Glutamatergic neuron (in vitro differentiated cells): ENCODE results near the gene HDGFL1. TPM values are rescaled to one million over a fixed set of nuclear protein-coding genes. Genes with fewer than 3 reads are reported as not detected.

Experiments
- DNase-seq: peaks from one replicate; pipeline ENCODE4 v3.0.0; 2022
- H3K27ac Mint-ChIP-seq: one replicate; pipeline ENCODE4 v1.8.0; 2020; ENCODE audit warnings: mild to moderate bottlenecking, mixed read lengths, inconsistent platforms; ENCODE audit not compliant: unreplicated experiment
- H3K27me3 Mint-ChIP-seq: one replicate; pipeline ENCODE4 v1.8.0; 2020; ENCODE audit warnings: mild to moderate bottlenecking, moderate library complexity, mixed read lengths, inconsistent platforms; ENCODE audit not compliant: unreplicated experiment
- H3K36me3 Mint-ChIP-seq: one replicate; pipeline ENCODE4 v1.8.0; 2020; ENCODE audit warnings: mild to moderate bottlenecking, mixed read lengths, inconsistent platforms; ENCODE audit not compliant: unreplicated experiment
- H3K4me1 Mint-ChIP-seq: one replicate; pipeline ENCODE4 v1.8.0; 2020; ENCODE audit warnings: mild to moderate bottlenecking, low read depth, mixed read lengths, inconsistent platforms; ENCODE audit not compliant: unreplicated experiment
- H3K4me3 Mint-ChIP-seq: one replicate; pipeline ENCODE4 v1.8.0; 2020; ENCODE audit warnings: mild to moderate bottlenecking, mixed read lengths, inconsistent platforms; ENCODE audit not compliant: unreplicated experiment
- H3K9me3 Mint-ChIP-seq: one replicate; pipeline ENCODE4 v1.8.0; 2020; ENCODE audit warnings: mild to moderate bottlenecking, moderate library complexity, mixed read lengths, inconsistent platforms; ENCODE audit not compliant: unreplicated experiment
- CTCF ChIP-seq: fragments of 200-600 bp; sonication (generic); IDR thresholded peaks from one replicate; pipeline ENCODE4 v1.5.0; 2021; ENCODE audit not compliant: partially characterized antibody, unreplicated experiment
- long read RNA-seq: library from polyadenylated mRNA; unstranded; transcript quantifications from one replicate; pipeline ENCODE4 v2.0.0, GENCODE V29; 2020; ENCODE audit not compliant: unreplicated experiment
- total RNA-seq: library from RNA; stranded (reverse); fragmentation: NEBNext Ultra II Directional; extraction: Animal tissue kit (Norgen Biotek cat#: 25700); gene quantifications from one replicate; pipeline ENCODE4 v1.2.1, GENCODE V29; 2021; ENCODE audit not compliant: unreplicated experiment

The HDGFL1 gene
- total RNA-seq: not detected
- long read RNA-seq: 0 reads

- no peak for DNase-seq
- Mint-ChIP-seq H3K9me3 (no peaks in the 10 kb centered on the region), H3K4me1 (no peaks in the 10 kb centered on the region), H3K27ac (no peak within 1 kb of the TSS), H3K36me3 (no peaks in the 10 kb centered on the region), H3K4me3 (no peak within 1 kb of the TSS), H3K27me3 (peaks cover 2% of the 10 kb centered on the region)
- TF ChIP-seq CTCF: no peak
These were observed at the start of gene HDGFL1 for GRCh38 chr6:22569281-22570184. HDGFL1 (plus strand) TSS chr6:22569566; CDS start chr6:22569576, 10 bp downstream.

DNA sequence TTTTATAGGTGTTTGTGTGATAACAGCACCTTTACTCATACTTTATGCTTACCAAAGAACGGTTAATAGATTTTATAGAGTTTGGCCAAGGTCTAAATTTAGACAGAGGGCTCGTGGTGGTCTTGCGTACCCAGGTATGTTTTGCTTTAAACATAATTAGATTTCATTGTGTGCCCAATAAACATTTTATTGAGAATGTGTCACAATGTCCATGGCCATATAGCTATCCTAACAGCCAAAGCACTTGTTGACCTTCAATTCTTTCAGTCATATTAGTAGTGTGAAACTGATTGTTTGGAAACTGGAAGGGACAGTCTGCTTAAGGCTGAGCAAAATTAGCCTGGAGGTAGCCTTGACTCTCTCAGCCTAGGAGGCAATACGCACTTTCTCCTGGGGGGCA, 48.3 kb upstream of the HDGFL1 start:
- Mint-ChIP-seq H3K4me1 (no peaks in the 10 kb centered on the region), H3K9me3 (no peaks in the 10 kb centered on the region), H3K27me3 (no peaks in the 10 kb centered on the region), H3K36me3 (no peaks in the 10 kb centered on the region), H3K4me3 (no peak overlapping the region), H3K27ac (no peak overlapping the region)
- DNase-seq: no peak
- TF ChIP-seq CTCF: no peak

DNA sequence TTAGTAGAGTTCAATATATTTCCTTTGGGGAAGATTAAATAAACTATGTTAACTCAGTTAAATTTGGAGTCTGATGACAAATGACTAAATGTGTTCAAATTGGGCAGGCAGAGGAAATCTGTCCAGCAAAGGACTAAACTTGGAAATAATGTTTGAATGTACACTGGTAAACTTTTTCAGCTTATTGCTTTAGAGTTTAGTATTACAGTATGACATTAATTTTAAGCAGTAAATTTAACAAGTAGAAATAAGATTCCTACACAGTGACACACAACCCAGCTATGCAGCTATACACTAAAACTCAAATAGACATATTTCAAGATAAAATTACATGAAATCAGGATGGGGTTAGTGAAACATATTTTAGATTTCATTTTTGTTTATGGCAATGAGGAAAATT, 42.6 kb upstream of the HDGFL1 start:
- no peak overlapping the region for H3K27ac Mint-ChIP-seq
- H3K27me3 Mint-ChIP-seq: no peaks in the 10 kb centered on the region

DNA sequence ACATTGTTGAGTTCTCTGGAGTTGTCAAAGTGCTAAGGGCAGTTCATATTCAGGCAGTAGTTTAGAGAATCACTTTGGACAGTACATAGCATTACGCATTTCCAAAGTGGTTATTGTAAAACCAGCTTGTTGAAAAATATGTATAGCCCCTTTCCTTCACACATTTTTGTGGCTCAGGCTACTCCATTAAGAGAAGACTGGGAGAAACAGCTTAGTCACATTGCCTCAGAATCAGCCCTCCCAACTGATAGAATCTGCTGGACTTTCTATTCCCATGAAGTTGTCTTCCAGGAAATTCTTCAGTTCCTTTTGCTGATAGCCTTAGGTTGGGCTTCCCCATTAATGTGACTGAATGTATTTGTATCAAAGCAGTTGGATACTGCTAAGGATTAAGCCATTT, 39.5 kb upstream of the HDGFL1 start:
- TF ChIP-seq CTCF: no peak
- H3K4me1 Mint-ChIP-seq: no peaks in the 10 kb centered on the region
- no peak for DNase-seq
- no peak overlapping the region for H3K27ac Mint-ChIP-seq
- H3K36me3 Mint-ChIP-seq: no peaks in the 10 kb centered on the region
- H3K27me3 Mint-ChIP-seq: no peaks in the 10 kb centered on the region
- H3K4me3 Mint-ChIP-seq: no peak overlapping the region
- H3K9me3 Mint-ChIP-seq: no peaks in the 10 kb centered on the region

More for the DNA sequence above, 42.6 kb upstream of the HDGFL1 start:
- no peak for TF ChIP-seq CTCF
- Mint-ChIP-seq H3K9me3 (no peaks in the 10 kb centered on the region), H3K4me3 (no peak overlapping the region), H3K4me1 (no peaks in the 10 kb centered on the region), H3K36me3 (no peaks in the 10 kb centered on the region)
- DNase-seq: no peak

- no peak for TF ChIP-seq CTCF
- Mint-ChIP-seq H3K9me3 (no peaks in the 10 kb centered on the region), H3K27me3 (no peaks in the 10 kb centered on the region), H3K36me3 (no peaks in the 10 kb centered on the region), H3K27ac (no peak overlapping the region), H3K4me1 (no peaks in the 10 kb centered on the region), H3K4me3 (no peak overlapping the region)
- DNase-seq: no peak
These were observed 38.9 kb upstream of the HDGFL1 start for GRCh38 chr6:22530506-22530905.
